GM21381 (cell line): ENCODE results near the gene MKX.

Experiments used
- ATAC-seq: cut with Tn5 transposase; IDR thresholded peaks from one replicate; pipeline ENCODE4 v1.9.1; 2021; ENCODE audit warnings: mild to moderate bottlenecking, moderate library complexity; ENCODE audit not compliant: unreplicated experiment

The MKX gene, protein sequence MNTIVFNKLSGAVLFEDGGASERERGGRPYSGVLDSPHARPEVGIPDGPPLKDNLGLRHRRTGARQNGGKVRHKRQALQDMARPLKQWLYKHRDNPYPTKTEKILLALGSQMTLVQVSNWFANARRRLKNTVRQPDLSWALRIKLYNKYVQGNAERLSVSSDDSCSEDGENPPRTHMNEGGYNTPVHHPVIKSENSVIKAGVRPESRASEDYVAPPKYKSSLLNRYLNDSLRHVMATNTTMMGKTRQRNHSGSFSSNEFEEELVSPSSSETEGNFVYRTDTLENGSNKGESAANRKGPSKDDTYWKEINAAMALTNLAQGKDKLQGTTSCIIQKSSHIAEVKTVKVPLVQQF

GRCh38 chr10:27745732-27746396 is at the start of gene MKX:
TSS of gene MKX (minus strand) at chr10:27745819. CDS start at chr10:27743415, 2,404 bp downstream.
- ATAC-seq, result no peak

GRCh38 chr10:27794157-27794556 is 48.5 kb upstream of the MKX start:
- no peak for ATAC-seq

- ATAC-seq, result no peak
These were observed 46.6 kb upstream of the MKX start for GRCh38 chr10:27792216-27792615.

DNA sequence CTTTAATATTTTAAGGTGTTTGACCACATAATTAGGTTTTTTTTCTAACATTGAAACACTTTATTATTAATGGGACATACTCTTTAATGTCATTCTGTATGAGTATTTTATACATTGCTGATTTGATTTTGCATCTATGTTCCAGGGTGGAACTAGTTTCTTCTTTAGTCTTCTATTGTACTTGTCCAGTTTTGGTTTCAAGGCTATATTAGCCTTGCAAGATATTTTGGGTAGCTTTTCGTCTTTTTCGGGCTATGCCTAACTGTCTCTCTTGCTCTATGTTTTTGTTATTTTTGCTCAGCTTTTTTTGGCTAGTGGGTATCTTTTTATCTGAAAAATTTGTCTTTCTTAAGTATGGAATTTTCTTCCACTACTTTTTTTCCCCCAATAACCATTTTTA is 38.7 kb upstream of the MKX start:
- ATAC-seq, result no peak

- no peak for ATAC-seq
These were observed 38.0 kb upstream of the MKX start for GRCh38 chr10:27783660-27784059.

DNA sequence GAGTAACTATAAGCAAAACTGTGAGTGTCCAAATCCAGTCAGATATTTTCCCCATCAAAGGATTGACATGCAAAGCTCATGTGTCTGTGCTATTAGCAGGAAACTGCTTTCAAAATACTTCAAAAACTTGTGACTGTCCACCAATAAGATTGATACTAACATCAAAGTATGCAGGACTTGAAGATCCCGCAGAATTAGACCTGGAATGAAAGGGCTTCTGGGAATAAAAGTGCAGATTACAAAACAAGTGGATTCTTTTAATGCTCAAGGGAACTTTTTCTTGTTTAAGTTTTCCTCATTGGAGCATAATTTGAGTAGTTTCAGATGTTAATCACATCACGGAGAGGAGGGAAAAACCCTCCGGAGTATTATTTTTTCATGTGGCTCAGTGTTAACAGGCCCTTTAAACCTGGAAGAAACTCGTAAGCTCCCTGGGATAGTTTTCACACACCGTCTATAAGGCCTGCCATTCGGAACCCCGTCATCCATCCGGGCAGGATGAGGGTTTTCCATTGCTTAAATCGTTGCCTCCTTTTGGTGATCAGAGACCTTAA is 33.9 kb upstream of the MKX start:
- ATAC-seq, result no peak

DNA sequence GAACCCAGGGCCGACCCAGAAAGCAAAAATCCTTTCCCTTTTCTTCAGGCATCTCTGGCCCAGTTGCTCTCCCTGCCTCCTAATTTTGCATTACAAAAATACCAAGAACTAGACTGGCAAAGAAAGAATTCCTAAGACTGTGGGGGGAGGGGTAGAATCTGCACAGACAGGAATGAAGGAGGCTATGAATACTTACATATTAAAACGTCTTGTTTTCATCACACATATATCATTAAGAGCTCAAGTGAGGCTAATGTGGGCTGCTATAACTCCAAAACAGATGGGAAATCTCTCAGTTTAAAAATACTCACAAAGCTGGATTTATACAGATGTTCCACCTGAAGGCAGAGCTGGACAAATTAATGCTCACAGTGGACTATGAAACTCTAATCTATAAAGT is 29.2 kb upstream of the MKX start:
- ATAC-seq, result no peak

DNA sequence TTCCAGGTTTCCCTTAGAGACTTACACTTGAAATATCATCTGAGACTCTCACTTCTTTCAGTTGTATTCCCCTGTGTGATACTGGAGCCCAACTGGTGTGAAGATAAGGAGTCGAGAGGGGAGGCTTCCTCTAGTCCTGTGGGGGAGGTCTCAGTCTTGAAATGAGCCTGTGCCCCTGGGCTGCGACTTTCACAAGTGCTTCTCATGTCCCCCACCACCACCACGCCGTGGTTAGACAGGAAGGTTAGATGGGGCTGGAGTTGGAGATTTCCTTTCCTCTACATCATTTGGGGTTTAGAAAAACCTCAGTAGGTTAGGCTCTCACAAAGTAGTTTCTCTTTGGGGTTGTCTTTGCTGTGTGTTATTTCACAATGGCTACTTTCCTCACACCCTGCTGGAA is 25.6 kb upstream of the MKX start:
- no peak for ATAC-seq

DNA sequence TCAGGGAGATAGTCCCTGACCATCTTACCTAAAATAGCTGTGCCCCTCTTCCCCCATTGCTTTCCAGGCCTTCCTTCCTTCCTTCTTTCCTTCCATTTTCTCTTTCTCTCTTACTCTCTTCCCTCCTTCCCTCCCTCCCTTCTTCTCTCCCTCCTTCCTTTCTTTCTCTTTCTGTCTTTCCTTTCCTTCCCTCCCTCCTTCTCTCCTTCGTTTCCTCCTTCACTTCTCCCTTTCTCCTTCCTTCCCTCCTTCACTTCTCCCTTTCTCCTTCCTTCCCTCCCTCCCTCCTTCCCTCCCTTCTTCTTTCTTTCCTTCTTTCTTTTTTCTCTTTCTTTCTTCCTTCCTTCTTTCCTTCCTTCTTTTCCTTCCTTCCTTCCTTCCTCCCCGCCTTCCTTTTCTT is 24.6 kb upstream of the MKX start:
- ATAC-seq, result no peak

GRCh38 chr10:27760867-27761266 is 15.2 kb upstream of the MKX start:
- no peak for ATAC-seq

DNA sequence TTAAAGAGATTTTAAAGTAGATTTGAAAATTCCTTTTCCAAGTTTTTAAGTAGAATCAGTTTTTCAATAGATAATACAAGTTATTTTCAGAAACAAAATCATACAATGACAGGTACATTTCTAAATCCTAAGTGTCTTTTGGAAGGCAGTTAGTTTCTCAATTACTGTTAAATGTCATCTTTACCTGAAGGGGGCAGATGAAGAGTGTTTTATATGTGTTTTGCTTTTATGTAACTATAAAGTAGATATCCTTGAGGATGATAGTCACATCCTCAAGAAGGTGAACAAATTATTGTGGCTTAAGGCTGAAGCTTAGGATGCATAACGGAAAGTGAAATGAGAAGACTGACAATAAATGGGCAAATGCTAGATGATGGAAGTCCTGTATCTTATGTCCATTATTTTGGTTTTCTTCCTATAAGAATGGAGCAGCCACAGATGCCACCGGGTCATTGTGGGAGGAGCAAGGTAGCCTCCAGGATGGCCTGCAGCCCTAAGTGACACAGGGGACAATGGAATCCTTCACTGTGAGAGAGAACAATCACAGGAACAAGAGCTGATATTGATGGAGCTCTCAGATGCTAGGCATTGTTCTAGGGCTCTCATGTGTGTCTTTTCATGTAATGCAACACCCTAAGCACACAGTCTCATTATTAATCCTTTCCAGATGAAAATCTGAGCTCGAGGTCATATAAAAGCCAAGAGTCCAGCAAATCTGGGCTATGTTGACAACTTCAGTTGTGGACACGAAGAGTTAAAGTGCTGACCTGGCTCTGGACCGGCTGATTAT is 14.1 kb upstream of the MKX start:
- no peak for ATAC-seq

DNA sequence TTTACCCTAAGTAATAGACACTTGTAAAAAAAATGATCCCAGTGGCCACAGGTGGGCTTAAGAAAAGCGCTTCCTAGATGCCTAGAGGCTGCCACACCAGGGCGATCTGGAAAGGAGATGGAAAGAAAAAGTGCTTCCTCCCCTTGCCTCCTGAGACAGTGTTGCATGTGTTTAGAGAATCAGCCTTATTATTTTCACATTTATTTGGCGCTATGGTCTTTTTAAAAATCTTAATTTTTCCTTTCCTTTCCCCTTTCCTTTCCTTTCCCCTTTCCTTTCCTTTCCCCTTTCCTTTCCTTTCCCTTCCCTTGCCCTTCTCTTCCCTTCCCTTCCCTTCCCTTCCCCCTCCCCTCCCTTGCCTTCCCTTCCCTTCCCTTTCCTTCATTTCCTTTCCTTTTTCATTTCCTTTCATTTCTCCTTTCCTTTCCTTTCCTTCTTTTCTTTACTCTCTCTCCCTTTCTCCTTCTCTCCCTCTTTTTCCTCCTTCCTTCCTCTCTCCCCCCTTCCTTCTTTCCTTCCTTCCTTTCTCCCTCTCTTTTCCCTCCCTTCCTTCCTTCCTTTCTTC is 7.1 kb upstream of the MKX start:
- no peak for ATAC-seq

DNA sequence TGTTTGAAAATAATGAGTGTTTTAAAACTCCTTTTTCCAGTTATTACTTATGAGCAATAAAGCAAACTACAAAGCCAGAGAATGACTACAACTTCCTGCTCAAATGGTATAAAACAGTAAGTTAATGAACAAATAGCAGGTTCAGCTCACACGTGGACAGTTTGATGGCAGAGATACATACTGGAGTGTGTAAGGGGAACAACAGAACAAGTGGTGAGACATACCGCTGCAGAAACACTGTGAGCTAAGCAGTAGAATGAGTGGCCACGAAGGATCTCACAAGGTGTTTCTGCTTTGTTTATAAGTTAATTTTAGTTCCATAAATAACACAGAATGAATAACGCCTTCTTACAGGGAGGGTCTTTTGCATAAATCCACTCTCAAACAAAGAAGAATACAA is 3.0 kb upstream of the MKX start:
- no peak for ATAC-seq

- no peak for ATAC-seq
These were observed 1.5 kb upstream of the MKX start for GRCh38 chr10:27747096-27747451.

DNA sequence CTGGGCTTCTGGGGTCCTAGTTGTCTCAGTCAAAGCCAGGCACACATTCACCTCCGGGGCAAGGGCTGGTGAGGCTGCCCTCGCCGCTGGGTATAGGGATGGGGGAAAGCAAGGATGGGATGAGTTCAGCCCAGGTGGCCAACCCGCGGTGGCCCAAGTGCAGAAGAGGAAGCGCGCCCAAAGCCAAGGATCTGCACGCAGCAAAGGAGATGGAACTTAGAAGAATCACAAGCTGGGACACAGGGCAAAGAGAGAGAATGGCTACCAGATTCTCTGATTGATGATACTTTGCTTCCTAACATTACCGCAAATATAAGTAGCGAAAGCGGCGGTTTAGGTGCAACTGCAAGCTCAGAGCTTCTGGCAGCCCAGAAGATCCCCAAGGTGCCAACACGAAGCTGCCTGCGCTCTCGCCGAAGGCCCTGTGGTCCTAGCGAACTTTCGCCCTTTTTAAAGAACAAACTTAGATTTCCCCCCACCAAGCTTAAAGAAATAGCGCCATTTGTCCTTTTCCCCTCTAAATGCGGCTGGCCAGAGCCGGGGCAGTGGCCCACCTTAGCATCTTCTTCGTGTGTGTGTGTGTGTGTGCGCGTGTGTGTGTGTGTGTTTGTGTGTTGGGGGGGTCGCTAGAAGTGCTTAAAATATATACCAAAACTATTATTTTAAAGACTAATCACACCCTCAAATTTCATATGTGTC is 927 bp upstream of the MKX start:
- ATAC-seq, result no peak

DNA sequence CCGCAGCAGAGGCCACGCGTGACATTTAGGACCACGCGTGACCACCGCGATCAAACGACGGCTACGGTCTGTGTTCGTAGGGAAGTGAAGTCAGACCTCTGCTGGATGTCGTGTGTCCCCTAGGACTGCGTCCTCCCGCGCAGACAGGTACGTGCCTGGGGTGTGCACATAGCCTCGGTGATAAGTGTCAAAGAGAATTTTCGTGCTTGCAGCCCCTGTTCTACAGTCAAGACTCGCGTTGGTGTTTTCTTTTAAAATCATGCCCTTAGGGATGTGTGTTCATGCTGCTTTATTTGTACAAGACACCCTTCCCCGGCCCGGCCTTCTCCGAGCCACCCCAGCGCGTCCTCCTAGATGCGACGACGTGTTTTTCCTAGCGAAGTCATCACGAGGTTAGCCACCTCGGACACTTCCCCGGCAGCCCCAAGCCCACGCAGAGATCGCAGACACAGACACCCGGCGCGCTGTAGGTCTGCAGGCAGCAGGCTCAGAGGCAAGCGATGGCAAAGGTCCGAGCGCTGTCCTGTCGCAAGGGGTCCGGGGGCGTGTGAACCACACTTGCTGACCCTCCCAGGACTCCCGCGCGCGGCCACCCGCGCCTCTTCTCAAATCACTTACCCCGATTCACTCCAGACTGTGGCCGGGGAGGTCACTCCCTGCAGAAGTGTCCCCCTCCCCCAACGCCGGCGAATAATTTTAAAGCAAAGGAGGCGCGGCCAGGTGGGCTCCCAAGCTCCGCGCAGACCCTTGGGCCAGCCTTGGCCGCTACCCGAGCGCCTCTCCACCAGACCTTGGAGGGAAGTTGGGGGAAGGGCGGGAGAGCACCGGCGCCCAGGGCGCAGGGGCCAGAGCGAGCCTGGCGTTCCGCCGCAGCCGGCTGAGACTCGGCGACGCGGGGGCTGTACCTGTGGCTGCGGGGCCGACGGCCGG is 552 bp downstream of the MKX start:
- no peak for ATAC-seq

GRCh38 chr10:27743877-27744801 is 1.5 kb downstream of the MKX start:
- no peak for ATAC-seq

- no peak for ATAC-seq
These were observed 2.4 kb downstream of the MKX start for GRCh38 chr10:27743012-27743876.
